Measurements from ENCODE around the gene KMO.

The KMO gene

DNA sequence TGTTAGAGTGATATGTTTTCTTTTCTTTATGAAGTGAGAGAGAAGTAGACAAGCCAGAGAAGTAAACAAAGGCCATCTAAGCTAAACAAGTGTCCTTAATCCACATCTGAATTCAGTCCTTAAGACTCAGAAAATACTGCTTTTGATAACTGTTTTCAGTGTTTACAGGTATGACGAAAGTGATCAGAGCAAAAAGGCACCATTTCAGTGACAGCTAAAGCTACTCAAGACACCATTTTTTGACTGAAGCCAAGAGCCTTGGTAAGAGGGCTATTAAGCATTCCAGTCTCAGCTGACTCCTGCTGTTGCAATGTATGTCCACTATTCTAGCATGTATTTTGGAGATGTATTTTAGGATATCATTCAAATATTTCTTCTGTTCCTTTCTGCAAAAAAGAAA is 4.1 kb downstream of the KMO start:
- no peak for DNase-seq (ENCODE audit: low read depth)
- H3K4me3 ChIP-seq (ENCODE audit: control insufficient read depth, low read depth, low read length): no peak overlapping the region
- TF ChIP-seq, protein P1, sequence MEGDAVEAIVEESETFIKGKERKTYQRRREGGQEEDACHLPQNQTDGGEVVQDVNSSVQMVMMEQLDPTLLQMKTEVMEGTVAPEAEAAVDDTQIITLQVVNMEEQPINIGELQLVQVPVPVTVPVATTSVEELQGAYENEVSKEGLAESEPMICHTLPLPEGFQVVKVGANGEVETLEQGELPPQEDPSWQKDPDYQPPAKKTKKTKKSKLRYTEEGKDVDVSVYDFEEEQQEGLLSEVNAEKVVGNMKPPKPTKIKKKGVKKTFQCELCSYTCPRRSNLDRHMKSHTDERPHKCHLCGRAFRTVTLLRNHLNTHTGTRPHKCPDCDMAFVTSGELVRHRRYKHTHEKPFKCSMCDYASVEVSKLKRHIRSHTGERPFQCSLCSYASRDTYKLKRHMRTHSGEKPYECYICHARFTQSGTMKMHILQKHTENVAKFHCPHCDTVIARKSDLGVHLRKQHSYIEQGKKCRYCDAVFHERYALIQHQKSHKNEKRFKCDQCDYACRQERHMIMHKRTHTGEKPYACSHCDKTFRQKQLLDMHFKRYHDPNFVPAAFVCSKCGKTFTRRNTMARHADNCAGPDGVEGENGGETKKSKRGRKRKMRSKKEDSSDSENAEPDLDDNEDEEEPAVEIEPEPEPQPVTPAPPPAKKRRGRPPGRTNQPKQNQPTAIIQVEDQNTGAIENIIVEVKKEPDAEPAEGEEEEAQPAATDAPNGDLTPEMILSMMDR (conservative IDR thresholded peaks at IDR 0.05; ENCODE audit: control insufficient read depth, insufficient read depth, low read depth, low read length): no peak

DNA sequence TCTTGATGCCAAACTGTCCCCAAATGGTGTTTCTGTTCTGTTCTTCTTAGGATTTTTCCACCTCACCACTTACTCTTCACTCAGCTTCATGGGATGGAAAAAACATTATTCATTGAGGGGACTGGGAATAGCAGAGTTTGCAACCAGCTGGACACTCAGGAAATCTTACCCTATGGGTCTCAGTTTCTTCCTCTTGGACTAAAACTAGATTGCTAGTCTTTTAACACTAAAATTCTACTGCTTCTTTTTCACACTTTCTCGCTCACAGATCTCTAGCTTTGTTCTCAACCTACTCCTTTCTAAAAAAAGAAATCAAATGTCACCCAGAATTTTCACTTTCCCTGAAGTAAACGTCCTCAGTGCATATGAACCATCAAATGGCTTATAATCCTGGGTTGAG is 4.8 kb downstream of the KMO start:
- DNase-seq (ENCODE audit: low read depth): no peak
- TF ChIP-seq, protein P1 (conservative IDR thresholded peaks at IDR 0.05; ENCODE audit: control insufficient read depth, insufficient read depth, low read depth, low read length): no peak
- no peak overlapping the region for H3K4me3 ChIP-seq (ENCODE audit: control insufficient read depth, low read depth, low read length)

DNA sequence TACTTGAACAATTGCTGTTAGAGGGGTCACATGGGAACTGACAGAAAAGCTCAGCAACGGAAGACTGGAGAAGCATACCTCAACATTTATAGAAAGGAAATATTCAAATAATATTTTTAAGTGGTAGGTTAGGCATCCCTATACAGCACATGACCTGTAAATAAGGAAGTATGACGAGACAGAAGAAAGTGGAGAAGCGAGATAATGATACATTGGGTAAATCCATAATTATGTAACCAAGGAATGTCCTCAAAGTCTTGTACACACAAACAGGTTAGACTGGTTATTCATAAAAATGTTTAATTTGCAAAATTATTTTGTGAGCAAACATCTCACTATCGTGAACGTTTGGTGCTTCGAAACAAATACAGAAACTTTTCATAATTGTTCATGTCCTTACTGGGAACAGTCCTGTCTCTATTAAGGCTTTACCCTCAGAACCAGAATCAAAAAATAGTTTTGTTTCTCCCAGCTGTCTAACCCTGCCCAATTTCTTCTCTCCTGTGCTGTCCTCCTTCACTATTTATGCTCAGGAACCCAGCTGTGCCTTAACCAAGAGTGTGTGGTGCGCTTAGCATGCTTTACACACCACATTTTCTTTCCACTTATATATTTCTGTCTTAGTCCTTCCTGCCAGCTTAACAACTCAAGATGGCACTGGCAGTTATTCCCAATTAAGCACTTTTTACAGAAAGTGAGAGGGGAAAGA is 10.2 kb downstream of the KMO start:
- H3K4me3 ChIP-seq (ENCODE audit: control insufficient read depth, low read depth, low read length): no peak overlapping the region
- TF ChIP-seq, protein P1 (conservative IDR thresholded peaks at IDR 0.05; ENCODE audit: control insufficient read depth, insufficient read depth, low read depth, low read length): no peak
- DNase-seq (ENCODE audit: low read depth): no peak

DNA sequence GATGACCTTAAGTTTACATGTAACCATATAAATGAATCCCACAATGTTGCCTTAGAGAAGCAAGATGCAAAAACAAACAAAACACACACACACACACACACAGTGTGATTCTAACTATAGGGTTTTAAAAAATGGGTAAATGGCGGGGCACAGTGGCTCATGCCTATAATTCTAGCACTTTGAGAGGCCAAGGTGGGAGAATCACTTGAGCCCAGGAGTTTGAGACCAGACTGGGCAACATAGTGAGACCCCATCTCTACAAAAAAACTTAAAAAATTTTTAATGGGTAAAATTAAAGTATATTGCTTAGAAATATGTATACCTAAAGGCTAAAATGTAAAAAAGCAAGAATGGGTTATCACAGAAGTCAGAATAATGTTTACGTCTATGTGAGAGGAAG is 15.8 kb downstream of the KMO start:
- TF ChIP-seq, protein P1 (conservative IDR thresholded peaks at IDR 0.05; ENCODE audit: control insufficient read depth, insufficient read depth, low read depth, low read length): no peak
- no peak overlapping the region for H3K4me3 ChIP-seq (ENCODE audit: control insufficient read depth, low read depth, low read length)
- no peak for DNase-seq (ENCODE audit: low read depth)

DNA sequence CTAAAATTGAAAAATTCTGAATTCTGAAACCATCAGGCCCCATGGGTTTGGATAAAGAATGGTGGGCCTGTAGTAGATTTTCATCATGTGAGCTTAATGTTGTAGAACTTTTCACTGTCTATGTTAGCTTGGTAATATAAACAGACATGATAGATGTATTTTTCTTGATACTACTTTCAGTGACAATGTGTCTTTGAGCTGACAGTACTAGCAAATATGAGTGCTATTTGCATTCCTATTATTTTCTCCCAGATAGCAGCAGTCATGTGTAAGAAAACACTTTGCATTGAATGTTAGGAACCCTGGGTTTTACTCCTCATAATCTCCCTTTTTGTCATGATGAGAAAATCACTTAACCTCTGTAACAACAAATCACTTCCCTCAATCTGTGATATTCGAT is 18.1 kb downstream of the KMO start:
- no peak for DNase-seq (ENCODE audit: low read depth)
- no peak overlapping the region for H3K4me3 ChIP-seq (ENCODE audit: control insufficient read depth, low read depth, low read length)
- TF ChIP-seq, protein P1 (conservative IDR thresholded peaks at IDR 0.05; ENCODE audit: control insufficient read depth, insufficient read depth, low read depth, low read length): no peak

DNA sequence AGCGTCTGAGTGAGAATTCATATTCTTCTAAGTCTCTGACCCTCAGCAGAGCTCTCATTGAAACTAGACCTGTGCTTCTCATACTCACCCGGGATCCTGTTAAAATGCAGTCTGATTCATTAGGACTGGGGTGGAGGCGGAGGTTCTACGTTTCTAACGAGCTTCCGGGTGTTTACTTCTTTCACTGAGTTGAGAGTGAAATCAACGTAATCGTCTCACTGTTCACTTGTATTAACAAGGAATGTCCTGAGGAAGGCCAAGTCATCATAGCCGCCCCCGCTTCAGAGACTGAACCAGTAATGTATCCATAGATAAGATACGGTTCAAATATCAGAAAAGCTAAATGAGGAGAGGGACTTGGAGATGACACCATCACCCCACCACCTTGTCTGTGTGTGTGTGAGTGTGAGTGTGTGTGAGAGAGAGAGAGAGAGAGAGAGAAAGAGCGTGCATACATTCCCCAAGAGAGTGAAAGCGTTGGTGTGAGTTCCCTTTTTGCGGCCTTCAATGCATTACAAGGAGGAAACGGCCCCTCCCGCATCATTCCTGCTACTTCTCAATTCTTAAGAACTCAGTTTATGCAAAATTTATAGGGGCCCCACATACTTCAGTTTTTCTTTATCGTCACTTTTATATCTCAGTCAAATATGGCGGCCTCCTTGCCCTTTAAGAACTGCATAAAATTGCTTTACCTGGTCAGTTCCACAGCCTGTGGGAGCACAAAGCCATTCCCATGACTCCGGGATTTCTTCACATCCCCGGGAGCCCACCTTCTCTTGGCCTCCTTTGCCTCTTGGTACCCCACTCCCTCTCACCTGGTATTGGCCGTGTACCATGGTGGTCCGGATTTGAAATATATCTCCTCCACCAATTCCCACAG is 19.8 kb downstream of the KMO start:
- no peak for DNase-seq (ENCODE audit: low read depth)
- H3K4me3 ChIP-seq (ENCODE audit: control insufficient read depth, low read depth, low read length): no peak overlapping the region
- TF ChIP-seq, protein P1 (conservative IDR thresholded peaks at IDR 0.05; ENCODE audit: control insufficient read depth, insufficient read depth, low read depth, low read length): no peak

All from fibroblast of mammary gland (primary cell).